Activated CD8-positive, alpha-beta memory T cell treated with anti-CD3 and anti-CD28 coated beads, Interleukin-2, amount 50 U/mL, for 4 hours (primary cell): Measurements from ENCODE around the gene ANKRD6.
"Not testable (repeated sequence)": the region's sequence is repeated elsewhere in the genome, so short reads cannot be mapped to it uniquely, and the experiment has no call there.

Experiments used
- DNase-seq: peaks from one replicate; pipeline ENCODE4 v3.0.0-alpha.2; 2020

The ANKRD6 gene

DNA sequence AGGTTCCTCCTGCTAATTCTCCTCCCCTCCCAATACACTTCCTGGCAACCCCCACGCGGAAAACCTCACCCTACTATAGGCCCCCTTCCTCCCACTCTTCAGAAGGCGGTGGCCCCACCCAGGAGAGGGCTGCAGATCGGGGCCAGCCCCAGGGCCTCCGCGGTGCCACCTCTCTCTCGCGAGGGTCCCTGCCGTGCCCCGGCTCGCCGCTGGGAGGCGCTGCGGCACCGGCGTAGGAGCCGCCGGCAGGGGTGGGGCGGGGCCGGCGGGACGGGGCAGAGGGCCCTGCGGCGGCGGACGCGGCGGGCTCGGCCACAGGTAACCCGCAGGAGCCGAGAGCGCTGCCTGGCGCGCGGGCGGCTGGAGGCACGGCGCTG, at the start of gene ANKRD6:
Gene ANKRD6 (plus strand): TSS at position 278 of the 377 bp plus-strand sequence. CDS start 133,825 bp downstream, outside the sequence.
- peak; percentile 88 for DNase-seq

DNA sequence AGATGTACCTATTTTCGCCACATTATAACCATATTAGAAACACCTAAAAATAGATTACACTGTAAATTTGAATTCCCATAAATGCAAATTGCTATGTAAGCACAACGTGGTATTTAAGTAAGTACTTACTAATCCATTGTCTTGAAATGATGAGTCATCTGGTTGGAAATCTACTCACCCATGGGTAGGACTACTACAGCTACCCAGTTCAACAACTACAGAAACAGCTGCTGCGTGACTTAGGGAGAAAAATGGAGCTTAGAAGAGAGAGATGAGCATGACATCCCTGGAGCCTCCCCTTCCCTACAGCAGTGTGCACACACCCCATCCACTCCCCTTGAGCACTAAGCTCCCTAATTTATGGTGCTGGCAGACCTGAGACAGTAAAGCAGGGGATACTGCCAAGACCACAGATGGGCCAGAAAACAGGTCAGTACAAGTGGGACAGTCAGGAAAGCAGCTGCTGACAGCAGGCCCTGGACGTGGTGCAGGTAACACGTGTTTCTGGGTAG, 47.7 kb upstream of the ANKRD6 start:
- DNase-seq: no peak

DNA sequence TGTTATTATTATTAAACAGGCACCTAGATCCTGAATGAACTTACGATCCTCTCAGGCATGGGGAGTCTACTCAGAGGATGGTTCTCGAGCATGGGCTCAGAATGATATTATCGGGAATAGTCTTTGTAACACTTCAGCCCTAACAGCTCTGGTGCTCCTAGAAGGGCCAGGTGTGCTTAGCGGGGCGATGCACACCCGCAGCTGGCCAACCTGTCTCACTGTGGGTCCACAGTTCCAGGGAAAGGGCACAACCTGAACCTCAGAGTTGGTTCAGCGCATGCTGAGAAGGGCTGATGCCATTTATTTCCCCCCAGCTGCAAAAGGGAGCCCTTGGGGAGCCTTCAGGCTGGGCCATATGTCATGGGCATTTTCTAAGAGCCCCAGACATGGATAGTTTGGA, 47.1 kb upstream of the ANKRD6 start:
- no peak for DNase-seq

DNA sequence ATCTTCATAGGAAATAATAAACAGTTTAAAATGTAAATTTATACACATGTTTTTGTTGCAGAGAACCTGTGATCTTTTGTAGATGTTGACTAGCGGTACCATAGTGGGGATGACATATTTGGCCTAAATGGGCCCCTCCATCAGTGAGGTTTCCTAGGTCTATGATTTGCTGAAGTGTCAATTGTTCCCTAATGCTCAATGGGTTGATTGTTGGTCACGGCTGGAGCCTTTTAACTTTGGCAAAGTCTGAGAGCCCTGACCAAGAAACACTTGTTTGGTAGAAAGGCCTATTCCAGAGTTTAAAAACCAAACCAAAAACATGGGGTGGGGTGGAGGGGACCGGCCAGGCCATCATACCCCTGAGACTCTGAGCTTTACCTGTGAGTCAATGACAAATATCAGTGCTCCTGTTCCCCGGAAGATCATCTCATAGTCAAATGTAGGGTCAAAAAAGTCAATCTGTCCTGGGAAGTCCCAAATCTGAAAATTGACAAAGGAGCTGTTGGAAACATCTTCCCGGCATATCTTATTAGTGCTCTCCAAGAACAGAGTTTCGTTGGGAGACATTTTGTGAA, 45.9 kb upstream of the ANKRD6 start:
- DNase-seq: no peak

DNA sequence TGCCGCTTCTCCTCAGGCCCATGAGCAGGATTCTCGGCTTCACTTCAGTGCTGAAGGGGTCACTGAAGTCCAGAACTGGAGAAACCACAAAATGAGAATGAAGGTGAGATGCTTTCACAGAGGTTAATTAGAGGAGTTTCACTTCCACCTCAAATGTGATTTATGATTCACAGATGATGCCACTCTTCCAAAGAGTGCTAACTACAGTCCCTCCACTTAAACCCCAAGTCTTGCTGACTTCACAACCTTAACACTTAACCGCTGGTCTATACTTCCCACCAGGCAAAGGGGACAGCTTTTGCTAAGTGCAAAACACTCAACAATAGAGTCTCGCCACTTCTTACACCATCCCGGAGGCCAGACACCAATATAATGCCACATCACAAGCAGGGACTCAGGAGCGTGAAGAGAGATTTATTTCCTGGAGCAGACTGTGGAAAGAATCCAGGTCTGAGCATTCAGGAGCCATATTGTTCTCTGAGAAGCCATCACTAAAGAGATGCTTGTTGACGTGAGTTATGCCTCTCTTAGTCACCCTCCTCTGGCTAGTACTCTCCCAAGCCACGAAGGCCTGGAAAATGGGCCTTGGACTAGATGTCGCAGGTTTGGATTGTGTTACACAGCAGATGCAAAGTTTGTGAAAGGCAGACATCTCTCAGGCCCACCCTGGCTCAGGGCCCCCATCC, 45.3 kb upstream of the ANKRD6 start:
- no peak for DNase-seq

DNA sequence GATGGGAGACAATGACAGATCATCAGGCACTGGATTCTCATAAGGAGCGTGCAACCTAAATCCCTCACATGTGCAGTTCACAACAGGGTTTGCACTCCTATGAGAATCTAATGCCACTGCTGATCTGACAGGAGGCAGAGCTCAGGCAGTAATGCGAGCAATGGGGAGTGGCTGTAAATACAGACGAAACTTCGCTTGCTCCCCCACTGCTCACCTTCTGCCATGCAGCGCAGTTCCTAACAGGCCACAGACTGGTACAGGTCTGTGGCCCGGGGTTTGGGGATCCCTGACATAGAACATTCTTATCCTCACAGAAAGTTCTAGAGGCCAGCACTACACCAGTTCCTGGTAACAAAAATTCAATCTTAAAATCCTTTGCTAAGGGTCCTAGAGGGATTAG, 44.1 kb upstream of the ANKRD6 start:
- no peak for DNase-seq

DNA sequence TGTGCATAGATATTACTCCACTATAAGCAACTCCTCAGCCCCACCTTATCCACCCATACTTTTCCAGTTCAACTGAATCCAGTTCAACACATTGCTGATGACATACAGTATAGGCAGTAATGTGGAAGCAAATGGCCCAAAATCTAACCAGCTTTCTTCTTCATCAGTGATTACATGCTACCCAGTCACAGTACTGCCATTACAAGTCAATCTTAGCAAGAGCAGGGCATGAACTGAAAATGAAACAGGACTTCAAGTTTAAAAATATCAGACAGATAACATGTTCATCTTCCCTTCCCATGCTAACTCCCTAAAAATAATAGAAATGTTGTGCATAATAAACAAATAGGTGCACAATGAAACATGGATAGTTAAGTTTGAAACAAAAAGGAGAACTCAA, 40.1 kb upstream of the ANKRD6 start:
- DNase-seq: no peak

DNA sequence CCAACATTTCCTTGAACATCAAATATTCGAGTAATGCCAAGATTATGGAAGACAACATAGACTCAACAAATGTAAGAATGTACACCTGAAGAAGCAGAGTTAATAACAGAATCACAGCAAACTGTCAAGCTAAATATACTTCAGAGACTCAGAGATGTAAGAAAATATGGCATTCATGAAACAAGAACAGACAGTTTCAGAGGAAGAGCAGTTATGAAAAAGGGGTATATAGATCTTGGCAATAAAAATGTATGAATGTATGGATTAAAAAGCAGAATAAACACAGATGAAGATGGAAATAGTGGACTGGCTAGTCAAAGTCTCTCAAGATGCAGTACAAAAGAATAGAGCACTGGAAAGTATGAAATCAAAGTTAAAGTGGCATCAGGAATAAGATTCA, 39.3 kb upstream of the ANKRD6 start:
- no peak for DNase-seq

DNA sequence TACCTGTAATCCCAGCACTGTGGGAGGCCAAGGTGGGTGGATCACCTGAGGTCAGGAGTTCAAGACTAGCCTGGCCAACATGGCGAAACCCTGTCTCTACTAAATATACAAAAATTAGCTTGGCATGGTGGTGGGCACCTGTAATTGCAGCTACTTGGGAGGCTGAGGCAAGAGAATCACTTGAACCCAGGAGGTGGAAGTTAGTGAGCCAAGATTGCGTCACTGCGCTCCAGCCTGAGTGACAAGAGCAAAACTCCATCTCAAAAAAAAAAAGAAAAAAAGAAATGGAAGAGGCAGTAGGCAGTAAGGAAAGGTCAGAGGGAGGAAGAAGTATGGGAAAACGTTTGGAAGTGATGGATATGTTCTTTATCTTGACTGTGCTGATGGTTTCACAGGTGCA, 35.1 kb upstream of the ANKRD6 start:
- DNase-seq: not testable (repeated sequence)

DNA sequence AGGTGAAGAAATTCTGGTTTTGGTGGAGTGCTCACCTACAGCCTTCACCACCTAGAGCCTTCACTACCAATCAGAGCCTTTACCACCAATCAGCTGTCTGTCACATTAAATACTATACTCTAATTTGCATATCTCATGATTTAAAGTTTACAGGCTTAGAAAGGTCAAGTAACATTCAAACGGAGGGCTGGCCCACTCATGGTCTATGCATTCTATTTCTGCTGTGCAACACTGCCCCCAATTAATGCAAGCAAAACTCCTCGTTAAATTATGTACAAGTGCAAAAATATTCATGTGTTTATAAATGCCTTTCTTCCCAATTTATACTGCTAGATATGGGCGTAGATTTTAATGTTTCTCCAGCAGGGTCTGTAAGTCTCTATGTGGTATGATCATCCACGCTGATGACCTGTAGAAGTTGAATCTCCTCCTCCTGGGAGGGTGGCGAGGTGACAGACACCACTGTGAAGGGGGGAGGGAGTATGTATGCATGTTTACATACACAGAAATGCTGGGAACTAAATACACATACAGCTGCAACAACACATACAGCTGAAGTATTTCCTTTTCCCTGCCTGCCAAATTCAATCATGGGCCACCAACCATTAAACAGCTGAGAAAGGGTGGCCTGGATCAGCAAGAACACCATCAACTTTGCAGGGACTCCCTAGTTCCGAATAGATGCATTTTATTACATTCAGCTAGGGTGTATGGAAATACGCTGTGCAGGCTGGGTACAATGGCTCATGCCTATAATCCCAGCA, 34.0 kb upstream of the ANKRD6 start:
- DNase-seq: no peak

DNA sequence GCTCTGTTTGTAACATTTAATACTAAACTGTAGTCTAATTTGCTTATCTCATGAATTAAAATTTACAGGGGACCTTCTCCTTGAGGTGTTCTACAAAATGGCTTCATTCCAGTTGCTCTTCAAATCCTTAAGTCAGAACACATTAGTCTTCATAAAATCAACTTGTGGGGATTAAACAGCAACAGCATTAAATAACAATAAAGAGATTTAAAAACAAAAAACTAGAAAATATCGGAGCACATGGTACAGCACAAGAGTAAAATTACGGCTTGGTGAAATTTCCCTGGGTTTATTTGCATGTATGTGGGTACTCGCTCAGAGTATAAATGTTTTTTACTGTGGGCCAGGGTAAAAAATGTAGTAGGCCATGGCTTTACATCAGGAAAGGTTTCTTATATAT, 32.9 kb upstream of the ANKRD6 start:
- DNase-seq: no peak

DNA sequence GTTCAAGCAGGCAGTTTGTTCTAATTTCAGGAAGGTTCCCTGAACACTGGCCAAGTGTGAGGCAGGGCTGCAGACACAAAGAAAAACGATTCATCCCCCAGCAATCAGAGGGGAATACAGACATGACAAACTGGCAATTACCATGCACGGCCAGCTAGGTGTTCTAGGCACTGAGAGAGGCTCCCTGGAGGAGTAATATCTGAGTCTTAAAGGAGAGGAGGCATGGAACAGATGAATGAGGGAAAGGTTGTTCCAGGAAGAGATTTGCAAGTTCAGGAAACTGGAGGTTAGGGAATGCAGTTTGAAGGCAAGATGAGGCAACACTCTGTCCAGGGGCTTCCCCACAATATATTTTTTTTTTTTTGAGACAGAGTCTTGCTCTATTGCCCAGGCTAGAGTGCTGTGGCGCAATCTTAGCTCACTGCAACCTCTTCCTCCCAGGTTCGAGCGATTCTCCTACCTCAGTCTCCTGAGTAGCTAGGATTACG, 32.0 kb upstream of the ANKRD6 start:
- no peak for DNase-seq

DNA sequence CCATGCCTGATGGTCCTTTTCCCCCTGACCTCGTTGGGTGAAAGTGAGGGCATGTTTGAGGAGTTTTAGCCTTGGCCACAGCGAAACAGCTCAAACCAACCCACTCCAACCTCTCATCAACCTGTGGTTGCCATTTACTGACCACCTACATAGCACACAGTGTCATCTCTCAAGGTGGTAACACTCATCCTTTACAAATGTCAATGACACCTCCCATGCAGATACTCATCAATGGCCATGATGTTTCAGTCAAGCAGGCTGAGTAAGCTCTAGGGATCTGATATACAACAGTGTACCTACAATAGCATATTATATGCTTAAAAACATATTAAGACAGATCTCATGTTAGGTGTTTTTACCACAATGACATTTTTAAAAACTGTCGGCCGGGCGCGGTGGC, 30.2 kb upstream of the ANKRD6 start:
- no peak for DNase-seq

DNA sequence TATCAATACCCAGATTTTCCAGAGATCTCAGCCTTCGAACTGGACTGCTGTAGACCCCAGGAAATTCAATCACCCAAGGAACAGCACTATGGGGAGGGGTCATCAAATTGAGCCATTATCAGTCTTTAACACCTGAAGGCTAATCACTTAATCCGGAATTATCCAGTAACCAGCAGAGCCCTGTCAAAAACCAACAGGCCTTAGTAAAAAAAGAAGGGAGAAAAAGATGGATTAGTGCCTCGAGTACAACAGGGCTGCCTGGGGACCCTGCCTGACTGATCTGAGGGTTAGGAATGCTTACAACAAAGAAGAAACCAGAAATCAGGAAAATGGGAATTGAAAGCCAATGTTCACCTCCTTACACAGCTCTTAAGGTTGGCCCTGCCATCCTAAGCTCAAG, 28.4 kb upstream of the ANKRD6 start:
- no peak for DNase-seq

DNA sequence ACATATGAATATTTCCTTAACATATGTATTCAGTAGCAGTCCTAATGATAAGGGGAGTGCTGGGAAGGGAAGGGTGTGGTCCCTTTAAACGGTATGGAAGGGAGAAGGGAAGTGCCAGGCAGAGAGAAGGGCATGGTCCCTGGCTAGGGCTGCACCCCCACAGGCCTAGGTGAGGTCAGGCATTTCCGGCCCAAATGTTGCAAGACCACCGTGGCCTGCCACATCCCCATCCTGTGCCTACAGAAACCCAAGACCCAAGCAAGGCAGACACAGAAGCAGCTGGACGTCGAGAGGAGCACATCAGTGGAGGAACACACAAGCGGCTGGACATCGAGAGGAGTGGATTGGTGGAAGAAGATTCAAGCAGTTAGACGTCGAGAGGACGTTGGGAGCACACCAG, 26.8 kb upstream of the ANKRD6 start:
- DNase-seq: no peak

DNA sequence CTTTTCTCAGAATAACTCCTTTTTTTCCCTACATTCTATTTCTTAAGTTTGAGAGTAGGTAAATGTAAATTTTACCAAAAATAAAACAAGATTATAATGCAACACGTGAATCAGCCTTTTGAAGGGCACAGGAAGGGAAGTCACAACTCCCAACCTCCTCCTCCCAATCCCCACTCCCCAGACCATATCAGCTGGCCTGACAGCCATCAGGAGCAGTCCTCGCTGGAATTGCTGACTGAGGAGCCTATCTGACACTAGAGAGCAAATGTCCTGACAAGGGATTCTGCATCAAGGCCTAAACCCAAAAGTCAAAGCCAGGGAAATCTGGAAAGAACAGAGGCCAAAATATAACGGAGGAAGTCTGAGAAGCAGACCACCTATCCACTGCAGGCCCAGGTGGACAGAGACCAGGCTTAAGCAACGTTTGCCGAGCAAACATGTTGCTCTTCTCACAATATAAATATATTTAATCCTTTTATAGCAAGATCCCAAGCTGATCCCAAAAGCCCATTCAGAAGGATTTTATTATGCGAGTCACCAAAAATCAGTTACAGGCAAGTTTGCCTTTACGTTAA, 23.4 kb upstream of the ANKRD6 start:
- no peak for DNase-seq

DNA sequence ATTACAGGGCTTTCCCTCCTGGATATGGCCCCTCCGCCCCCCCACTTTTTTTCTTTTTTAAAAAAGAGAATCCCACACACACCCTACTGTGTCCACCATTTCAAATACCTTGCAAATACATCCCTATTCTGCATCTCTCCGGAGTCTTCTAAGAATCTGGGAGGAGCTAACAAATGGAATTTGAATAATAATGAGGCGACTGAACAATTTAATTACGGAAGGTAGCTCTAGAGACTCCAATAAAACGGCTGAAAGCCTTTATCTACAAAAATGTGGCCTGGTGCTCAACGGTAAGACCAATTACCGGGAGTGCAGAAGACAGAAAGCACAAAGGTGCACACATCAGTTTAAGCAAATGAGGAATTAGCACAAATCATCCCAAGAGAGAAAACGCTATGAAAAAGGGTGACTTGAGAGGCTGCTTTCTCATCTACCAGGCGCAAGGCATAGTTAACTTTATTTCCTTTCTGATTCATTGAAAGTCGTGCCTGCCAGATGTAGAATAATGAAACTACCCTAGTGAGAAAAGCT, 22.7 kb upstream of the ANKRD6 start:
- no peak for DNase-seq

DNA sequence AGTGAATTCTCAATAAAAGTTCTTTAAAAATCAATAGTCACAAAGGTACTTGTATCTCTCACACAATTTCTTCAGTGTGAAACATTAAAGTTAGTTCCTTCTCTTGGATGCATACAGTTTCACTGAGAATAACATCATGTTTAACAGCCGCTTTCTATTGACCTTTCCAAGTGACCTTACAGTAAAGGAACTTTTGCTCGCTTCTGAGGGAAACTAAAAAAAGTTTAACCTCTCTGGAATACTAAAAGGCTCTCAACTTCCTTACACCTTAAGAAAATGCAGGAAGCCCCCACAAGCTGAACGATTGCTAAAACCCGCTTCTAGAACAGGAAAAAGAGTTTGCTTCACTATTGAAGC, 22.2 kb upstream of the ANKRD6 start:
- no peak for DNase-seq

DNA sequence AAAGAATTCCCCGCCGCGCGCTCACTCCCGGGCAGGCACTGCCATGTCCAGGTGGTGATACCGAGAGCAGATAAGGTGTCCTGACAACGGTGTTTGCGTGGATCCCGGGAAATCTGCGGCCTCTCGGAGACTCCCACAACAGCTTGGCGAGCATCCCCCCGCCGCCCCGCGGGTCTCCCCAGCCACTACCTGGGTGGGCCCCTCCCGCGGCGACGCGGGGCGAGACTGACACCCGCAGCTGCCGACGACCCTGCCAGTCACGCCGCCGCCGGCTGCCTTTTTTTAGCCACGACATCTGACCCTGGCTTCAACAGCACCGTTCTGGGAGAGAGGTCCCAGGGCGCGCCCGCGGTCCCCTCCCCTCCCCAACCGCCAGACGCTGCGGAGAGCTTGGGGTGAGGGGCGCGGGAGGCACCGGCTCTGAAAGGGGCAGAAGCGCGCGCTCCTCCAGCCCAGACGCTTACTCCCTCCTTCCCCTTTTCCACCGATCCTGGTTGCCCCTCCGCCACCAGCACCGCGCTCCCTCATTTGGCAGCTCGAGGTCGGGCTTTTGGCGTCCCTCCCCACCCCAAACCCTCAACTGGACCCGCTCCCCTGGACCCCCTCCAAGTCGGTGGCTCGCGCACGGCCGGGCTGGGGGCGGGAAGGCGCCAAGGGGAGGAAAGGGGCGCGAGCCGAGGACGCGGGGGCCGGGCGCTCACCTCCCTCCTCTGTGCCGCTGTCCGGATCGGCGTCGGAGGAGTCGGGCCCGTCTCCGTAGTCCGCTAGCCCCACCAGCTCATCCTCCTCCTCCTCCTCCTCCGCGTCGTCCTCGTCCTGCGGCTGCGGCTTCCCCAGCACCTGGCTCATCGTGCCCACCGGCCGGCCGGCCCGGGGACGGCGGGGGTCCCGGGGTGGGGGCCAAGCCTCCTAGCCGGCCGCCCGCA, 21.5 kb upstream of the ANKRD6 start:
- DNase-seq: peak; percentile 28

DNA sequence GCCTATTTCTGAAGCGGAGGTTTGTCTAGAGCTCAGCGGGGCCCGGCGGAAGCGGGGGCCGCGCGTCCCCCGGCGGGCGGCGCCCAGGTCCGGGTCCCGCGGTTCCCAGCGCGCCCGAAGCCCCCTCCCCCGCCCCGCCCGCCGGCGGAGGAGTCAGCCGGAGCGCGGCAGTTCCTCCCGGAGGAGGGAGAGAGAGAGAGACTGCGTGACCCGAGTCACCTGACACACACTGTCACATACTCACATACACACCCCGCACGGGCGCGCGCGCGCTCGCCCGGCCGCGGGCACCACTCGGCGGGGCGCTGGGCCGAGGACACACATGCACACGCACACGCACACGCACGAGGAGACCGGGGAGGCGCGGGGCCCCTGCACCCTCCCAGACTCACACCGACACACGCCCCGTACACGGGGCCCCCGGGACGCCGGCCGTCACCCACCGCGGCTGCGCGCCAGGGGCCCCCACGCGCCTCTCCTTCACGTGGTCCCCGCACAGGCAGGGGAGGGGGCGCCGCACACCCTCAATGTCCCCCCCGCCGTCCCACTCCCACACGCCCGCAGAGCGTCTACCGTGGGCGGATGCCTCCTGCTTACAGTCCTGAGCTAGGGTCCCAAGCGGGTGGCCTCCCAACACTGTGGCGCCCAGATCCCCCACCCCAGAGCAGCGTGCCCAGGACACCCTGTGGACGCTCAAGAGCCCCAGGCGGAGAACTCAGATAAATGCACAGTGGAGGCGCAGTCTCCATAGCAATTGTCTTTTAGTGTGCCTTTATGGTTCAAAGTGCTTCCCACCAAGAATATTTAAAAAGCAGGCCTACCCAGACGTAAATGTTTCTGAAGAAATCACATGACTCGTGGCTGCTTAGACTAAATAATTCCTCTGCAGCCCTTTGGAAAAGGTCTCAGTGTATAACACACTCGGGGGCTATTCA, 20.6 kb upstream of the ANKRD6 start, which contains the start of gene RRAGD:
Gene RRAGD (minus strand): TSS at position 203 of the 935 bp plus-strand sequence. CDS start 280 bp downstream, outside the sequence.
- DNase-seq: peak; percentile 57

DNA sequence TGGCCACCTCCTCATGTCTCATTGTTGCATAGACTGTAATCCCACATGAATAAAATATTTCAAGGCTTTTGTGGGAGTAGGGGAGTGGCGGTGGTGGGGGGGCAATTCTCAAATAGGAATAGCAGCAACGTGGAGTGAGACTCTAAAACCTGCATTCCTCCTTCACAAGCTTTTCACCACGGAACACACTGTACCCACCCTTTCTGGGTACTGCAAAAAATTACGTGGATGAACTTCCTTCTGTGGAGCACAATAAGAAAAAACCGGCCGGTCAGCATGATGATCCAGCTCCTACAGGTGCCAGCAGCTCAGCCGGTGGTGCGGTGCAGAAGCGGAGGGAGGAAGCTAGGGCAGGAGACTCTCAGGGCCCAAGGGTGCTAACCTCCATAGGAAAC, 19.9 kb upstream of the ANKRD6 start:
- DNase-seq: no peak
